ENCODE measurements around the gene ITGB2. TPM values are rescaled to one million over a fixed set of nuclear protein-coding genes. Genes with fewer than 3 reads are reported as not detected.

Gene ITGB2
- polyA plus RNA-seq, 2 donors, result 7.3 to 10.0 TPM

GRCh38 chr21:44836349-44836665, 84.4 kb downstream of the ITGB2 start:
- H3K9me3 ChIP-seq (ENCODE audit: control insufficient read depth in 2 of 2, insufficient read depth in 1 of 2, low read depth in 1 of 2, low read length in 1 of 2), result no peaks in the 10 kb centered on the region
- H3K4me3 ChIP-seq (ENCODE audit: low read depth in 1 of 2, low read length in 2 of 2), result no peak overlapping the region
- H3K4me1 ChIP-seq (ENCODE audit: control insufficient read depth in 2 of 2, insufficient read depth in 2 of 2, low read length in 1 of 2), result peaks cover 4 to 6% of the 10 kb centered on the region in 2 donors
- H3K36me3 ChIP-seq (ENCODE audit: control insufficient read depth in 2 of 2, insufficient read depth in 2 of 2, low read length in 1 of 2), result no peaks in the 10 kb centered on the region
- 35 to 40% methylated on average over 3 of the region's 3 CpGs for WGBS, 2 donors
- H3K27me3 ChIP-seq (ENCODE audit: control insufficient read depth in 1 of 2, insufficient read depth in 2 of 2, low read length in 2 of 2), result no peaks in the 10 kb centered on the region
- no peak overlapping the region for H3K27ac ChIP-seq (ENCODE audit: low read depth in 2 of 2, low read length in 1 of 2)

Other genes with a start within 250 kb of the ITGB2 start
- not detected for gene KRTAP12-1, start 238.7 kb downstream of the ITGB2 start, polyA plus RNA-seq
- gene KRTAP10-12, start 223.7 kb downstream of the ITGB2 start, polyA plus RNA-seq, result not detected
- under 1 TPM; 0.01 to 0.04 TPM for gene TSPEAR, start 209.3 kb downstream of the ITGB2 start, polyA plus RNA-seq
- gene UBE2G2, start 119.1 kb downstream of the ITGB2 start, polyA plus RNA-seq, result 10 to 100 TPM; 28.1 to 30.4 TPM
- 10 to 100 TPM; 13.4 to 36.5 TPM for gene SUMO3, start 102.8 kb downstream of the ITGB2 start, polyA plus RNA-seq
- 10 to 100 TPM; 45.8 to 47.4 TPM for gene PTTG1IP, start 47.2 kb downstream of the ITGB2 start, polyA plus RNA-seq
- 10 to 100 TPM; 12.4 to 16.1 TPM for gene SLX9, start 19.1 kb upstream of the ITGB2 start, polyA plus RNA-seq
- gene ADARB1, start 153.7 kb upstream of the ITGB2 start, polyA plus RNA-seq, result 1 to 10 TPM; 4.7 to 7.9 TPM

All from esophagus (tissue), 2 donors.